NCI-H2107 treated with DMSO at 0.1 percent for 48 hours (cell line): ENCODE results near the gene MEG3.

Experiments used
- DNase-seq: peaks from one replicate; lab custom pipeline; 2025; ENCODE audit not compliant: unreplicated experiment; lab: John Stamatoyannopoulos, UW

The MEG3 gene

GRCh38 chr14:100844421-100844820, 18.5 kb downstream of the MEG3 start:
- DNase-seq: no peak

DNA sequence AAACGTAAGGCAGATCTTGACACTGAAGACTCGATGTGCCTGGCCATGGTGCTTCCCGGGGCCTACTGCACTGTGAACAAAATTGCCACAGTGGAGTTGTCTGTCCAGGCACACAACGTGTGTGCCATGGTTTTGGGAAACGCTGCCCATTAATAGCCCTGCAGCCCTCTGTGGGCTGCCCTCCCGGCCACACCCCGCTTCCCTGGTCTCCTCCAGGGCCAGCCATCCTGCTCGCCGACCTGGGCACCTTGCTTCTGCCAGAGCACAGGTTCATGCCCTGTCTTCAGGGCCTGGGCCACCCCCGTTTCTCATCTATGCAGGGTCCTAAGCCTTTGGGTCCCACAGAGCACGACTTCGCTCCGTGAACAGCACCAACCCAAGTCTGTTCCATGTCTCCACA, 18.9 kb downstream of the MEG3 start:
- no peak for DNase-seq

- no peak for DNase-seq
These were observed 19.4 kb downstream of the MEG3 start for GRCh38 chr14:100845341-100845740.

- DNase-seq: no peak
These were observed 20.5 kb downstream of the MEG3 start for GRCh38 chr14:100846309-100846859.

GRCh38 chr14:100849115-100849781, 23.3 kb downstream of the MEG3 start:
- DNase-seq: no peak

DNA sequence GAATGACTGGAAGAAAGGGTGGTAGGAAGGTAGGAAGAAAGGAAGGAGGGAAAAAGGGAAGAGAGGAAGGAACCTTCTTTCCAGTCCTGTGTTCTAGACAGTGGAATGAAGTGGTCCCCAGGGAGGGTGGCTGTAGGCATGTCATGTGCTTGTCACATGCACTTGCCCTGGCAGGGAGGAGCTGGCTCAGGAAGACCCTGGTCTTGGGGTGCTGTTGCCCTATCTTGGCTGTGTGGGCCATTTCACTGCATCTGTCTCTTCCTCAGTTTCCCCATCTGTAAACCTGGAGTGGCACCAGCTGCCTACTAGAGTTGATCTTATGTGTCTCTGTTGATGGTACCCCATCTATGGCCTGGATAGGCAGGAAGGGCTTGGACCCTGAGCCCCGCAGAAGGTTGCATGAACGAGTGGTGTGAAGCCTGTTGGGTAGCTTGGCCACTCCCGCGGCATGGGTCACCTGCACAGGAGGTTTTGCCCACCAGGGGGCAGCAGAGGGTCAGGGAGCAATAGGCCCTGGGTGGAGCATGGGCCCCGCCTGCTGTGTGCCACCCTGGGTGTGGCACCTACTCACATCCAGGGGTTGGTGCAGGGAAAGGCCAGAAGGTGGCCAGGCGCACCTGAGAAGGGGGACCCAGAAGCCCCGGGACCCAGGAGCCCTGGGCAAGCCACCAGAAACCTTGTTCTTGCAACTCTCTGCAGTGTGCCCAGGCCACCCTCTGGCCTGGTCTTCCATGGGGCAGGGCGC, 25.1 kb downstream of the MEG3 start:
- DNase-seq: peak; percentile 11

GRCh38 chr14:100851586-100851916, 25.6 kb downstream of the MEG3 start:
- DNase-seq: no peak

- no peak for DNase-seq
These were observed 26.2 kb downstream of the MEG3 start for GRCh38 chr14:100851946-100852620.

GRCh38 chr14:100854435-100854834, 28.5 kb downstream of the MEG3 start:
- DNase-seq: no peak

DNA sequence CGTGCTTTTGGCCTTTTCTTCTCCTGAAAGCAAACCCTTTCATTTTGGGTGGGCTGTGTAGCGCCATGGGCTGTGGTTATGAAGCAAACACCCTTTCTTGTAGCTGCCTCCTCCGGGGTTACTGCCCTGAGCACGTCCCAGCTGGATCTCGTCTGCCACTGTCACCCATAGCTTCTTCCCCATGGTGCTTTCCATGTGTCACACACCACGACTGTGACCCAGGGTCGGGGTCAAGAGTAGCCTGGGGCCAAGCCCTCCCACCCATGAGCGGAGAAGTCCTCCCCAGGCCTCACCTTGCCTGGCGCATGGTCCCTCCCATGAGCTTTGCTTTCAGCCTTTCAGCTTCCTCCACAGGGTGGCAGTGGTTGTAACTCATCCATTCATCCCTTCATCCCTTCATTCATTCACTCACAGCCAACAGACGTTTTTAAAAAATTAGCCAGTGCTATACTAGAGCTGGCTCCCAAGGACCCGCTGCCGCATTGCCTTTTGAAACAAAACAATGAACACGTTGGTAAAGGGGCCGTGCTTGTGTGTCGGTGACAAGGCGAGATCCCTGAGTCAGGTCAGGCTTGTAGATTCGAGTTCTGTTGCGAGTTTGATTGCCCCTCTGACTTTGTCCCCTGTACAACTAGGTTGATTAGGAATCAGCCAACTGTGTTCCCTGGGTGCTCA, 29.5 kb downstream of the MEG3 start:
- no peak for DNase-seq

- DNase-seq: no peak
These were observed 30.4 kb downstream of the MEG3 start for GRCh38 chr14:100856056-100856950.

- no peak for DNase-seq
These were observed 31.5 kb downstream of the MEG3 start for GRCh38 chr14:100857233-100857922.

DNA sequence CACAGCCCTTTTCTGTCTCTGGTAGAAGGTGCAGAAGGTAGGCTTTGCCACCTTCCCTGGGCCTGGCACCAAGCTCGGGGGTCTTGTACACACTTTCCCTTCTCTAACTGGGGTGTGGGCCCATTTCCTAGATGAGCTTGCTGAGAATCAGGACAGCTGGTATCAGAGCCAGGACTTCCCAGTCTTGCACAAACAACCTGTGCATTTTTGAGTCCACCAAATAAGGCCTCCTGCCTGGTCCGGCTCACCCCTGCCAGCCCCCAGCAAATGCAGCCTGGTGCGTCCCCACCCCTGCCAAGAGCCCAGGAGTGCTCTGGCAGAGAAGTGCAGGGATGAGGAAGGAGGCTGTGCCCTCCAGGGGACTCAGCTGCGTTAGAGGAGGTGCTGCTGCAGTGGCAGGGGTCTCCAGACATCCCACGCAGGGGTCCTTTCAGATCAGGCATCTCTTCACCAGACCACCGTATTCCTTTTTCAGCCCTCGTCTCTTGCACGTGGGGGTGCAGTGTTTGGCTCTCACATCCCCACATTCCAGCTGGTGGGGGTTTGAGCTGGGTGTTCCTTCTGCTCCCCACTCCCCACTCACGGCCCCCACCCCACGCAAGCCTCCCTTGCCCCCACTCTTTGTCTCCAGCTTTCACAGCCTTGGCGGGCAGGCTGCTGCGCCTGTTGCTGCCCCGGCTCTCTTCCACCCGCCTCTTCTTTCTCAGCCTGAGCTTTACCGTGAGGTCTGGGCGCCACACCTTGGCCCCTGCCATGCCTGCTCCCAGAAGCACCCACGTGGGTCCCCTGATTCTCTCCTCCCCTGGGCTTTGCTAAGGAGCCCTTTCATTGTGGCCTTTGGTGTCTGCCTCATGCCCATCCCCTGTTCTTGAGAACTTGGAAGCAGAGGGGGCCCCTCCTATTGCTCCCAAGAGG, 32.3 kb downstream of the MEG3 start:
- DNase-seq: peak; percentile 21

GRCh38 chr14:100858838-100859220, 32.9 kb downstream of the MEG3 start:
- no peak for DNase-seq

- no peak for DNase-seq
These were observed 33.9 kb downstream of the MEG3 start for GRCh38 chr14:100859781-100860180.

- no peak for DNase-seq
These were observed 34.8 kb downstream of the MEG3 start for GRCh38 chr14:100860556-100861187.

GRCh38 chr14:100861188-100861936, 35.4 kb downstream of the MEG3 start:
- DNase-seq: no peak

GRCh38 chr14:100861937-100862247, 36.0 kb downstream of the MEG3 start:
- no peak for DNase-seq
